ENCODE data around the gene PRKCH.

The PRKCH gene

DNA sequence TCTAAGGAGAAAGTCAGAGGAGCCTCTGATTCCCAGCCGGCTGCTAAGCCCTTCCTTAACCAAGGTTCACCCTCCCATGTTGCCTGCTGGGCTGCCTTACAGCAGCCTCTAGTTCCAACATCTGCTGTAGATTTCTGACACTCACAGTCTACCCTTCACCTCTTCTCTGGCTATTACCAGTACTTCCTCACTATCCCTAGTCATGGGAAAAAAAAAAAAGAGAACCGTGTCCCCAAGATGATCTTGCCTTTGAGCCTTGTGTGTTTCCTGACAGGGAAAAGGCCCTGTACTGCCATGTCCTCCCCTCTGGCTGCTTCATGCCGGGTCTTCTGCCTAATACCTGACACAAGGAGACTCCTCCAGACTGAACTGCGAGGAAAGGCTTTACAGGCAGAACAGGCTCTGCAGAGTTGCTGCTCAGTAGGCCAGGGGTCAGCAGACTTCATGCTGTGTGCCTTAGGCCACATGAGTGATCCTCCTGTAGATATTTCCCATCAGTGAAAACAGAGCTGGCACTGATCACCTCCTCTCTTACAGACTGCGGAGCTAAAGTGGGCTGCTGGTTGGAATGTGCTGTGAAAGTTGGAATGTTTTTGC is 46.8 kb downstream of the PRKCH start:
- DNase-seq (ENCODE audit: low spot score) = no peak

DNA sequence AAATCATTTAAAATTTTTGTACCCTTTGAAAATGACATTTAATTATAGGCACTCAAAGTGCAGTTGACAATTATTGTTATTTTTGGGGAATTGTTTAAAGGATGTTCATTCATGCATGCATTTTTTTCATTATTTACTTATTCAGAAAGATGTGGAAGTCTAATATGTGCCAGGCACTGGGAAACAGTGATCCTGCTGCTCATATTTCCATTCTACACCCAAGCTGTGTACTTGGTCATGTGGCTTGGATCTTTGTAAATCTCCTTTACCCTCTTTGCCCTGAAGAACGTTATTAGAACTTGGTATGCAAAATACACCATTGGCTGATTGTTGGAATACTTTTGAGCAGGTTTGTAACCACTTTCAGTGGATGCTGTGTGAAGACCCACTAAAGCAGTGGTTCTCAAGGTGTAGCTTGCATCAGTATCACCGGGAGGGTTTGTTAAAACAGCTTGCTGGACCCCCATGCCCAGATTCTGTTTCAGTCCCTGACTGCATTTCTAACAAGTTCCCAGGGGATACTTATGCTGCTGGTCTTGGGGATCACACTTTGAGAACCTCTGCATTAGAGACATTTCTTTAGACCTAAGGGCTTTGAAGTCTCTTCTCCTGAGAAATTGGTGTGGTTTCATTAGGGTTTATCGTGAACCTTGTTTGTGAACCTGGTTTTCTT is 47.5 kb downstream of the PRKCH start:
- no peak for DNase-seq (ENCODE audit: low spot score)

DNA sequence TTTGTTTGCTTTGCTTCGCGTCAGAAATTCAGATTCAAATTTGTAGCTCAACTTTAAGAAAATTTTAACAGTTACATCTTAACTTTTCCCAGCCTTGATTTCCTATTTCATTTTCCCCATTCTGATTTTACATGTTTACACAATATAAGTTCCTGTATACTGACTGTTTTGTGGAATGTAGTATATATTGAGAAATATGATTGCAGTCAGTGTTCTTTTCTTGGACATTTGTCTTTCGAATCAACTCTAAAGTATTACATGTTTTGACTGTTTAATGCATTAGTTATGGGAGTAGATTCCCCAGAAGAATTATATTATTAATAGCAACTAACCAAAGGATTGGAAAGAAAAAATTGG is 48.1 kb downstream of the PRKCH start:
- DNase-seq (ENCODE audit: low spot score) = no peak

DNA sequence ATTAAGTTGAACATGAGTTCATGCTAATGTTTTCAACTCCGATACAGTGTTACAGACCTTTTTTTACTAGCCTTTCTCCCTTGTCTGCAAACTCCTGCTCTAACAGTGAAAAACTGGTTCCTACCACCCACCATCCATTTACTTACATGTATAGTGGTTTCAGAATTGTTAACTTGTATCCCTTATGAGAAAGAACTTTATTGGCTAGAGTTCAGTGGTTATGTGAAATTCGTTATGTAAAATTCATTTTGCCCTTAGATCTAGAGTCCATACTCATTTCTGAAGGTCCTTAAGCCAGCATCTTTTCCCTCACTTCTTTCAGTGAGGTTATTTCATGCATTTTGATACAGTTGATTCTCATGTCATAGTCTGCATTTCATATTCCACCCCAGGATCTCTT is 51.0 kb downstream of the PRKCH start:
- DNase-seq (ENCODE audit: low spot score) = no peak

DNA sequence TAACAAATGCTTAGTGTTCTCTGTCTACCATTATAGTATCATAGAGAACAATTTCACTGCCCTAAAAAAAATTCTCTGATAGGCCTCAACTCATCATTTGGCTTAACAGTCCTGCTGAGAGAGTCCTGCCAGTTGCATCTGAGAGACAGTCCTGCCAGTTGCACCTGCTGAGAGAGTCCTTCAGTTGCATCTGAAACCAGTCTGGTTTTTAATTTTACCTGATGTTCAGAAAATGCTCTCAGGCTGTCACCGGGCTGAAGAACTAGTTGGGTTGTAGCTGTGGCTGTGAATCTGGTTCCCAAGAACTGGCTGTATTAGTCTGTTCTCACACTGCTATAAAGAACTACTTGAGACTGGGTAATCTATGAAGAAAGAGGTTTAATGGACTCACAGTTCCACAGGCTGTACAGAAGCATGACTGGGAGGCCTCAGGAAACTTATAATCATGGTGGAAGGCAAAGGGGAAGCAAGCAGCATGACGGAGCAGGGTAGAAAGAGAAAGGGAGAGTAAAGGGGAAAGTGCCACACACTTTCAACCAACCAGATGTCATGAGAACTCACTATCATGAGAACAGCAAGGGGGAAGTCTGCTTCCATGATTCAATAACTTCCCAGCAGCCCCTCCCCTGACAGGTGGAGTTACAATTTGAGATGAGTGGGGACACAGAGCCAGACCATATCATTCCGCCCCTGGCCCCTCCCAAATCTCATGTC is 51.6 kb downstream of the PRKCH start:
- DNase-seq (ENCODE audit: low spot score) = no peak

DNA sequence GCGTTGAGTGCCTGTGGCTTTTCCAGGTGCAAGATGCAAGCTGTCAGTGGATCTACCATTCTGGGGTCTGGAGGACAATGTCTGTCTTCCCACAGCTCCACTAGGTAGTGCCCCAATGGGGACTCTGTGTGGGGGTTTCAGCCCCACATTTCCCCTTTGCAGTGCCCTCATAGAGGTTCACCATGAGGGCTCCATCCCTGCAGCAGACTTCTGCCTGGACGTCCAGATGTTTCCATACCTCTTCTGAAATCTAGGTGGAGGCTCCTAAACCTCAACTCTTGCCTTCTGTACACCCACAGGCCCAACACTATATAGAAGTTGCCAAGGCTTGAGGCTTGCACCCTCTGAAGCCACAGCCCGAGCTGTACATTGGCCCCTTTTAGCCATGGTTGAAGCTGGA is 52.9 kb downstream of the PRKCH start:
- no peak for DNase-seq (ENCODE audit: low spot score)

DNA sequence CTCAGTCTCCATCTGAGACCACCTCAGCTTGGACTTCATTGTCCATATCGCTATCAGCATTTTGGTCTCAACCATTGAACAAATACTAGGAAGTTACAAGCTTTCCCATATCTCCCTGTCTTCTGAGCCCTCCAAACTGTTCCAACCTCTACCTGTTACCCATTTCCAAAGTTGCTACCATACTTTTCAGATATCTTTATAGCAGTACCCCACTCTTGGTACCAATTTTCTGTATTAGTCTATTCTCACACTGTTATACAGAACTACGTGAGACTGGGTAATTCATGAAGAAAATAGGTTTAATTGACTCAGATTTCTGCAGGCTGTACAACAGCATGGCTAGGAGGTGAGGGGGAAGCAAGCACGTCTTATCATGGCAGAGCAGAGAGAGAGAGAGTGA is 53.8 kb downstream of the PRKCH start:
- no peak for DNase-seq (ENCODE audit: low spot score)

DNA sequence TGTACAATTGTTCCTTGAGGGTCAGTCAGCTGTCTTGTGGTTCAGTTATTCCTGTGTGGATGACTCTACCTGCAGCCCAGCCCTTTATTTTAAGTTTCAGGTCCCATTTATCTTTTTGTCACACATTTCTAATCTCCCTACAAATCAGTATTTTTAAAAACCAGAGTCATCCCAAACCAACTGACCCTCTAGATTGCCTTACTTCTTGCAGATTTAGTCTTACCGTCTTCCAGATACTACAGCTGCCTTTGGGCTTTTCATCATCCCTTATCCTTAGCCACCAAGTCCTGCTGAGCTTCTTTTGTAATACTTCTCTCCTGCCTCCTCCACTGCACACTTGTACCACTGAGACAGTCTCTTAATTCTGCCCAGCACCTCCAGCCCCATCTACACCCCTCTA is 54.9 kb downstream of the PRKCH start:
- no peak for DNase-seq (ENCODE audit: low spot score)

DNA sequence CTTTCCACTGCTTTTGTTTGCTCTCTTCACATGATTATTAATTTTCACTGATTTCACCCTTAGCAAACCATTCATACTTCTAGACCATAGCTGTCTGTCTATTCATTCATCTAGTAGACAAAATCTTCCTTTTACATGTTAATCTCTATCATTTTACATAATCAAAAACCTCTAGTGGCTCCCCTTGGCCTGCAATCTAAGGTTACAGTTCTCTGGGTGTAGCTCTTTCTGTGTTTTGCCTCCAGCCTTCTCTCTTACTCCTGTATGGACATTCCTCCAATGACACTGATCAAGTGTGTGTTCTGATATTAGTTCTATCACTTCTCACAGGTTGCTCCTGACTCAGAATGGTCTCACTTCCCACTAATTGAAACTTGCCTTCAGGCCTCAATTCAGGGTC is 56.4 kb downstream of the PRKCH start:
- no peak for DNase-seq (ENCODE audit: low spot score)

DNA sequence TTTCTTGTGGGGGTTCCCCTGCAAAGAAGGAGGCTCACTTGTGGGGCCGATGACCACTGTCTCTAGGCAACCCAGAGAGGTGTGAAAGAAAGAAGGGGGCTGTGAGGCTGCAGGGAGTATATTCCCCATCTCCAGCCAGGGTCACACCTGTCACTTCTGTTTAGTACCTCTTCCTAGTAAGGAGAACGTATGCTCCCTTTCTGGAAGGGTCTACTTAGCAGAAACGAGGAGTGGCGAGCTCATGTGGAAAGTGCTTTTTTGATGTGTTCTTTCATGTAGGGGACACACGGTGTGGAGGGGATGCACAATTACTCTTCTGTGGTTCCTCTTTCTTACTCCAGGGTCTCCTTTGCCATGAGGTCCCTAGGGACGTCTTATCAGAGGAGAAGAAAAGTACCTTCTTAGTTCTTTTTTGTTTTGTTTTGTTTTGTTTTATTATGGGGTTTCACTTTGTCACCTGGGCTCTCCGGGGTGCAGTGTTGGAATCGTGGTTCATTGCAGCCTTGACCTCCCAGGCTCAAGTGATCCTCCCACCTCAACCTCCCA is 58.3 kb downstream of the PRKCH start:
- DNase-seq (ENCODE audit: low spot score) = no peak

DNA sequence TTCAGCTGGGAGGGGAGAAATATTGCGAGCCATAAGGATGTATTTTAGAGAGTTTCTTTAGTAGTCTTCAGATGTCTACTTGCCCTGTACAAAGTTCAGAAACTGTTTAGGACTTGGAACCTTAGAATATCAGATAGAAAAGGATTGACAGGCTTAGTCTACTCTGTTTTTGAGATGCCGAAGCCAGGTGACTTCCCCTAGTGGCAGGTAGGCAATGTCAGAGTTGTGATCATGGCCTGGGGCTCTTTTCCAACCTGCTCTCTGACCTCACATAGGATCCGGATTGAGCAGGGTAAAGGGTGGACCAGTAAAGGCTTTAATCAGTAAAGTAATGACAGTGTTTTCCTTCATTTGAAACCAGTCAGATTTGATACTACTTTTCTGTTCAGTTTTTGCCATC is 59.6 kb downstream of the PRKCH start:
- DNase-seq (ENCODE audit: low spot score) = no peak

DNA sequence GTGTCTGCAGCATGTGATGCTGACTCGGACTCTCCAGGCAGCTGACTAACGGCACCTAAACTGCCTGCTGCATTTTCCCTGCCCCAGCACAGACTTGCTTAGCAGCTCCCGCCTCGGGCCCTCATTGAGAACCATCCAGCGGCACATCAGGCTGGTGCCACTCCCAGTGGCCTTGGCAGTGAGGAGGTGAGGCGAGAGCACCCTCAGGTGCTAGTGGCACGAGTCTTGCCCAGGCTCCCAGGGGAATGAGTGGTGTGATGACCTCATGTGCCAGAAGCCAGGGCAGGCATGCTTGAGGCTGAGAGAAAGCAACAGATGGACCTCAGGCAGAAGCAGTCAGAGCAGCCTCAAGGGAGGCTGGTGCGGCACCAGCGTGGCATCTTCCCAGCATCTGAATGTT is 60.2 kb downstream of the PRKCH start:
- DNase-seq (ENCODE audit: low spot score) = no peak

DNA sequence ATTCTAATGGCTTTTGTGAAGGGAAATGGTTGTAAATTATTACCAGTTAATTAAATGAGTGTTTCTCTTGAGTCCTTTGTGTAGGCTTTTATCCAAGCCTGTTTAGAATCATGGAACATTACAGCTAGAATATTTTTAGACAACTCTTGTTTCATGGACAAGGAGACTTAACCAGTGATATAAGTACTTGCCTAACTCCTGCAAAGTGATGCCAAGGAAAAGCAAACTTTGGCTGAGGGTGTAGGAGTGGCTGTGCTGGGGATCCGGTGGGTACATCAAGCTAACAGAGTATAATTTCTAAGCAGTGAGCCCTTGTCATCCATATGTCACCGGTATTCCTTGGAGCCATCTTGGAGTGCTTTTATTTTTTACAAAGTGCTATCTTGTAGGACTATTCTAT is 61.5 kb downstream of the PRKCH start:
- DNase-seq (ENCODE audit: low spot score) = no peak

DNA sequence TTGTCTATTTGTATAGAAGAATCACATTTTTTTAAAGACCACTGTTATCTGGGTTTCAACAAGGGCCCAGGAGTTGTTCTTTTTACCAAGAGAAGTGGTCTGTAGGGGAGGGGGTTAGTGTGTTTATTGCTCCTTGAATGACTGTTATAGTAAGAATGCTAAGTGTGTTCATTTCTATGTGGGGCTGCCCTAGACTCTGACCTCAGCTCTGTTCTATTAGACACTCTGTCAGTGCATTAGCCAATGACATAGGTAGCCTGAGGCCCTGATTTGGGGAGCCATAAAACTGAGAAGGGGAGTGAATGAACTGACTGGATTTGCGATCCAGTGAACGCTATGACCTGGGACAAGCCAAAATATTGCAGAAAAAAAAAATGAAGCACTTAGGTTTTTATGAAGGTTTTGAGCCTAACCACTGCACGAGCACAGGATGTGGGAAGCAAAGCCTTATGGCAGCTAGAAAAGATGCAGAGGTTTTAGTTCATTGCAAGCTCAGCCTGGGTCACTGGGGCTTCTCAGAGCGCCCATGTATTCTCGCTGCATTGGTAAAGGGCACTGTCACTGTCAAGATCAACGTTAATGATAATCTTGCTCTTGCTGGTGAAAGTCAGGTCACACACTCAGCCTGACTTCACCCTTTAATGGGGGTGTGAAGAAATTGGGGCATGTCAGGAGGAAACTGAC is 63.8 kb downstream of the PRKCH start:
- DNase-seq (ENCODE audit: low spot score) = no peak

DNA sequence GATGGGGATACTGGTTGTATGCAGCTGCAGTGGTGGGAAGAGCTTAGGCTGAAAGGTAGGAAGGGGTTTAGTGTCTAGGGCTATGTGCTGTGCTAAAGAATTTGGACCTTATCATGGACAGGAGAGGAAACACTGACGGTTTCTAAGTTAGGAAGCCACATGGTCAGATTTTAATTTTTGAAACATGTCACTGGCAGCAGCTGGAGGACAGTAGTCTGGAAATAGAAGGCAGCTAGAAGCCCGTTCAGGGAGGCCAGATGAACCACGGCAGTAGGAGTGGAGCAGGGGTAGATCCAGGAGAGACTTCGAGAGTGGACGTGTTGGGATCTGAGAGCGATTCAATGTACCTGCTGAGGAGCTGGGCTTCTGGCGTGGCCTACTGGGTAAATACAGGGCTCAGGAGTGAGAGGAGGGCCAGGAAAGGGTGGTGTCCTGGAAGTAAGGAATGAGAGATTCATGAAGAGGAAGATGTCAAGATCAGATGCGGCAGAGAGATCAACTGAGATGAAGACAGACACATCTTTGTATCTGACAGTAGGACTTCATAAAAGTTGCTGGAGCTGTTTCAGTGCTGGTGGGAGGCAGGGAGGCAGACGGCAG is 64.9 kb downstream of the PRKCH start:
- DNase-seq (ENCODE audit: low spot score) = no peak

DNA sequence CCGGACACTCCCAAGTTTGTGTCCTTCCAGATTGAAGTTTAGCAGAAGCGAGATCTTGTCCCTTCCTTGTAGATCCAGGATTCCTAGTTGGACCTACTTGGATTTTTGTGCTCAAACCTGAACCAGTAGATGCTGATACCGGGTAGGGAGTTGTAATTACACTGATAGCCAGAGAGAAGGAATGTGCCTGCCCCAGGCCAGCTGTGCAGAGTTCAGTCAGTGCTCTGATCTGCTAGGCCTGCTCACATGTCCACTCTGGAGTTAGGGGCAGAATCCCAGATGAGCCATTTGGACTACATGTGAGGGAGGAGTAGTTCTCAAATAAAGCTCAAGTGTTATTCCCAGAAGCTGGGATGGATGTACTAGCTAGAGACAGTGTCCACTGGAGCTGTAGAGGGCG is 65.7 kb downstream of the PRKCH start:
- no peak for DNase-seq (ENCODE audit: low spot score)

DNA sequence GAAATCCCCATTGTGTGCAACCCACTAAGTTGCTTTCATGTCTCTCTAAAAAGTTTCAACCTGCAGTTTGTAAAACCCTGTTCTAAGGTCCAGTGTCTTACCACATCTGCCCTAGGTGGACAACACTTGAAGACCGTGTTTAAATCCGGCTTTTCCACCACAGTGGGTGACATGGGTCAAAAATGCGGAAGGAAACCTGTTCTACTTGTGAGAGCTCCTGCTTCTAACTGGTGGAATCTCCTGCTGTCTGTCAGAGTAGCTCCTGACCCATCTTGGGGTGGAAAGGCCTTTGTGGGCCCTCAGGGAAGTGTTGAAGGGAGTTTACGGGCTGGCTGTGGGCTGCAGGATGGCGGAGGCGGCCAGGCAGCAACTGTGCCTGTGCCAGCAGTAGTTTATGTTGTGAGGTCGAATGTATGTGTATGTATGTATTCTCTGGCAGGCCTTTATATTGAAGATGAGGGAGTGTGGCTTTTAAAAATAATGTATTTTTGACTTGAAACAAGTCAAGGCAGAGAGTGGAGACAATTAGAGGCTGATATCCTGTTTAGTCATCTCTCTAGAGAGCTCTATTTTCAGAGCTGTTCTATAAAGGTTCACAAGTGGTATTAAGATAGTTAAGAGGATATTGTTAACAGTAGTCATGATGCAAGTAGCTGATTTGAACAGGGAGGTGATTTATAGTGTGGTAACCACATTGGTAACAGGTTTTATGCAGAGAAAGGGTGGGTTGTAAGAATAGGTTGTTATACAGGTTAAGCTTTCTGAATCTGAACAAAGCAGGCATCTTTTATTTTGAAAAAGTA is 67.0 kb downstream of the PRKCH start:
- no peak for DNase-seq (ENCODE audit: low spot score)

DNA sequence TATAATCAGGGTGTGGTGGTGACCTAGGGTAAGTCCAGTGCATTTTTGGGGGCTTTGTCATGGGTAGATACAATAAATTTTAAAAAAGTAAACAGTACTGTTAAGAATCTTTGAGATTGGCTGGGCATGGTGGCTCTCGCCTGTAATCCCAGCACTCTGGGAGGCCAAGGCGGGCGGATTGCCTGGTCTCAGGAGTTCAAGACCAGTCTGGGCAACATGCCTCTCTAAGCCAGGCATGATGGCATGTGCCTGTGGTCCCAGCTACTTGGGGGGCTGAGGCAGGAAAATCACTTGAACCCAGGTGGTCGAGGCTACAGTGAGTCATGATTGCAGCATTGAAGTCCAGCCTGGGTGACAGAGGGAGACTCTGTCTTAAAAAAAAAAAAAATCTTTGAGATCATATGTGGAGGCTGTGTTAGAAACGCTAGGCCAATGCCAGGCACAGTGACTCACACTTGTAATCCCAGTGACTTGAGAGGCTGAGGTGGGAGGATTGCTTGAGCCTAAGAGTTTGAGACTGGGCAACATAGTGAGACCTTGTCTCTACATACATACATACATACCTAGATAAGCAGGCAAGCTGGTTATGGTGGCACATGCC is 67.7 kb downstream of the PRKCH start:
- DNase-seq (ENCODE audit: low spot score) = no peak

DNA sequence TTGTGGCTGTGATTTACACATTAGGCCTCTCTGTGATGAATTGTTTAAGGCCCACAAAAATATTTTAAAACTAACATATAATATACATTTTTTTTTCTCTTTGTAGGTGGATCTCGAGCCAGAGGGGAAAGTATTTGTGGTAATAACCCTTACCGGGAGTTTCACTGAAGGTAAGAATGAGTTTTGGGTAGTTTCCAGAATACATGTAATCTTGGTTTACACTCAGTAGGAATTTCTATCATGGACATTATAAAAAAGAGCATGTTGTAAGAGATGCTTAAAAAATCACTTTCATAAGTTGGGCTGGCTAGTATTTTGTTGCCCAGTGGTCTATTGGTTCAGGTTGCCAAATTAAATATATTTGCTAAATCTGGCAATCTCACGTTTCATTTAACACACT is 69.7 kb downstream of the PRKCH start:
- DNase-seq (ENCODE audit: low spot score) = no peak

DNA sequence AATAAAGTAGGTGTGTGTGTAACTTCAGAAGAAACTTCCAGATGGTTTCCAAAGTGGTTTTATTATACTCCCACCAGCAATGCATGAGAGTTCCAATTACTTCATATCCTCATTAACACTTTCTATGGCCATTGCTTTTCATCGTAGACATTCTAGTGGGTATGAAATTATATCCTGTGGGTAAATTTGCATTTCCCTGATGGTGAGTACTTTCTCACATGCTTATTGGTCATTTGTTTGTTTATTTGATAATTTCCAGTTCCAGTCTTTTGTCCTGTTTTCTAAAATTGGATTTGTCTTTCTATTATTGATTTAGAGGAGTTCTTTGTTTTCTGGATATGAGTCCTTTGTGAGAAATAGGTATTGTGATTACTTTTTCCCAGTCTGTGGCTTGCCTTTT is 70.9 kb downstream of the PRKCH start:
- DNase-seq (ENCODE audit: low spot score) = no peak

DNA sequence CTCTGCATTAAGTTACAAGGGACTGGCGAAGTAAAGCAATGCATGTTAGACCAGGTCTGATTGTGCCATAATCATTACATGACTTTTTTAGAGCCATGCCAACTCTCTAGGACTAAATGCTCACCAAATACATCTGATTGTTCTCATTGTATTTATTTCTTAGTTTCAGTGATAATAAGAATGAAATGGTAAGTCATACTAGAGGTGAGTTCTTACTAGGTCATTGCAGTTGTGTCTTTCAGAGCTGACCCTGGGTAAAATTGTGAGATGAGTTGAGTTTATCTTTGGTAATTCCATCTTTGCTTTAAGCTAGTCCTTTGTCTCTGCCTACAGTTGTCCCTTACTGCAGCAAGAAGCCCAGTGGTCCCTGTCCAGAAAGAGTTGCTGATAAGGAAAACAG is 73.2 kb downstream of the PRKCH start:
- no peak for DNase-seq (ENCODE audit: low spot score)
